GM18861 (cell line): ENCODE results near the gene UBE3B.

Experiments
- ATAC-seq: cut with Tn5 transposase; IDR thresholded peaks from one replicate; pipeline ENCODE4 v1.9.1; 2021; ENCODE audit not compliant: unreplicated experiment

Gene UBE3B

GRCh38 chr12:109527489-109528123, 50.2 kb downstream of the UBE3B start:
- ATAC-seq: no peak

- ATAC-seq: no peak
These were observed 52.5 kb downstream of the UBE3B start for GRCh38 chr12:109529691-109530640.

- no peak for ATAC-seq
These were observed 54.0 kb downstream of the UBE3B start for GRCh38 chr12:109531411-109531810.

DNA sequence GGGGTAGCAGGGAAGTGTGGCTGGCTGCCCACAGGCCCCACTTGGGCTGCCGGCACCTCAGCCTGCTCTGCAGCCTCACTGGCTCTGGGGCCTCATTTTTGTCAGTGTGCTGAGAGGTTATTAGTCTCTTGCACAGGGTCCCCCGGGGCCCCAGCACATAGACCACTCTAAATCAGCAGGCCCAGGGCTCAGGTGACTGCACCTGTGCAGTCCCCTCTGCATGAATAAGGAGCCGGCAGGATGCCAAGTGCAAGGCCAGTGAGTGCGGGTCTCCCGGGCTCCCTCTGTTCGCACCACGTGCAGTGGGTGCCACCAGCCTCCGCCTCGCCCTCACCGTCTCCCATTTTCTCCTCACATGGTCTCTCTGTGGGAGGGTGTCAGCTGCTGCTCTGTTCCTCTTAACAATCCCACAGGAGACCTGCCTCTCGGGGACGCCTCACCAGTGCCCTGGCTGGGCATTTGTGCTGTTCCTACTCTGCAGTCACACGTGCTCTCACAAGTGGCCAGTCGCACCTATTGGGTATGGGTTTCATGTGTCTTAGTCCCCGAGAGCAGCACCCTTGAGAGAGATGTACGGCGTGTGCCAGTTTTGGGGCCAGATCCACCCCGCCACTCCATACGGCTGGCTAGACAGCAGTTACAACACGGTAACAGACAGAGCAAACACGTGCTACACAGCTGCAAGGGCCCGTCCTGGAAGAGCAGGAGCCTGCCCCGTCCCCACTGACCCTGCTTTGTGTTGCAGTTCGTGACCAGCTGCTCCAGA, 55.5 kb downstream of the UBE3B start:
- no peak for ATAC-seq

DNA sequence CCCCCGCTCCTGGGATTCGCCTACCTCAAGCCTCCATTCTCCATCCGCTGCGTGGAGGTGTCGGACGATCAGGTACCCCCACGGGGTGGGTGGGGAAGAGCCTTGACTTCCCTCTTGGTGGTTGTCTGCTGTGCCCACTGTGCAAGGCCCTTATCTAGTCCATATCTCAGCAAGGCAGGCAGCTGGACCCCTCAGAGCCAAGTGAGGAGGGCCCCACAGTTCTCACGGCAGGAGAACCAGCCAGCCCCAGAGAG, 56.0 kb downstream of the UBE3B start:
- no peak for ATAC-seq

DNA sequence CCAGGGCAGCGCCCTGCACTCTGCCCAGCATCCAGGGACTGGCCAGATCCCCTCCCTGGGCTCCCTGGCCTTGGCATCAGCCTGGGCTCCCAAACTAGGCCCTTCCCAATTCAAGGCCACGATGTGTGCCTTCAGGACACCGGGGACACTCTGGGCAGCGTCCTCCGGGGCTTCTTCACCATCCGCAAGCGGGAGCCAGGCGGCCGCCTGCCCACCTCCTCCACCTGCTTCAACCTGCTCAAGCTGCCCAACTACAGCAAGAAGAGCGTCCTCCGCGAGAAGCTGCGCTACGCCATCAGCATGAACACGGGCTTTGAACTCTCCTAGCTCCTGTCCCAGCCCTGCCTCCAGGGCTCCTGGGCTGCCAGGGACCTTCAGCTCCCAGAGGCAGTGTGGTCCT, 57.0 kb downstream of the UBE3B start:
- ATAC-seq: no peak

- no peak for ATAC-seq
These were observed 57.9 kb downstream of the UBE3B start for GRCh38 chr12:109535231-109535862.

DNA sequence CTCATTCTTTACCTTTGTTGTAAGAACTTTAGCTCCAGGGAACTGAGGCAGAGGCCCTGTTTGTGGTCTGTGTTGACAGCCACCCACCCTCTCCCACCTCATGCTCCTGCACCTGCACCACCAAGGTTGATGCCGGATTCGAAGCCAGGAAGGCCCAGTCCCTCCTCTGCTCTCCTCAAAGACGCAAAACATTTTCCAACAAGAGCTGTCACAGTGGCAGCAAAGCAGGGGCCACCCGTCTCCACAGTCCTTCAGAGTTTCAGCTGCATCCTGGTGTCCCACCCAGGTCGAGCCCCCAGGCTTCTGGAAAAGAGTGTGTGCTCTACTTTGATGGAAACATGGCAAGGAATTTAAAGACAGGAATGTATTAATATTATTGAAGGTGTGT, 58.4 kb downstream of the UBE3B start:
- no peak for ATAC-seq

GRCh38 chr12:109537136-109537535, 59.7 kb downstream of the UBE3B start:
- ATAC-seq: no peak

DNA sequence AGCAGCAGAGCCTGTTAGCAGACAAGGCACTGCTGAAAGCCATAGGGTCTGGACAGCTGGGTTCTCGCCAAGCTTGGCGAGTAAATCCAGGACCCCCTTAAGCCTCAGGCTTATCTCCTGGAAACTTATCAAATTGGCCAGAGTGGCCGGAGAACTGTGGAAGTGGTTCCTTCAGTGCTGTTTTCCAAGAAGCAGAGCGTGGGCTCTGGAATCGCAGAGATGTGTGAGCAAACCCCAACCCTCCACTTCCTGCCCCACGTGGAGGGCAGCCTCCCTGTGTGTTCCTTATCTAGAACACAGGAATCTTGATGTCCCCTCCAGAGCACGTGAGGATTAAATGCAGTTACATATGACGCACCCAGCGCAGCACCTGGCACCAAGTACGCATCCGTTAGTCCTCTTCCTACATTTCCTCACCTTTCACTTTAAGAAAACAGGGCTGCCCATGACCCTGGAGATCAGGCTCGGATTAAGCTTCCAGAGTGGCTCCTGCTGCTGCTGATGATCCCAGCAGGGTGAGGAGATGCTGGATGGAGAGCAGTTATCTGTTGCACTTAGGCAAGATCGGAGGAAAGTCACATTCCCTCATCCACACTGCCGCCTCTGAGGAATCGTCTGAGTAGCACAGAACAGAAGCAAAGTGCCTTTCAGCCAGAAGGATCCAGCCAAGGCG, 60.9 kb downstream of the UBE3B start:
- ATAC-seq: no peak

GRCh38 chr12:109539508-109539907, 62.1 kb downstream of the UBE3B start:
- no peak for ATAC-seq

- no peak for ATAC-seq
These were observed 63.3 kb downstream of the UBE3B start for GRCh38 chr12:109540526-109541412.

GRCh38 chr12:109541413-109541726, 63.9 kb downstream of the UBE3B start:
- ATAC-seq: no peak

- no peak for ATAC-seq
These were observed 64.6 kb downstream of the UBE3B start for GRCh38 chr12:109542014-109542413.

GRCh38 chr12:109542876-109543275, 65.4 kb downstream of the UBE3B start:
- no peak for ATAC-seq

DNA sequence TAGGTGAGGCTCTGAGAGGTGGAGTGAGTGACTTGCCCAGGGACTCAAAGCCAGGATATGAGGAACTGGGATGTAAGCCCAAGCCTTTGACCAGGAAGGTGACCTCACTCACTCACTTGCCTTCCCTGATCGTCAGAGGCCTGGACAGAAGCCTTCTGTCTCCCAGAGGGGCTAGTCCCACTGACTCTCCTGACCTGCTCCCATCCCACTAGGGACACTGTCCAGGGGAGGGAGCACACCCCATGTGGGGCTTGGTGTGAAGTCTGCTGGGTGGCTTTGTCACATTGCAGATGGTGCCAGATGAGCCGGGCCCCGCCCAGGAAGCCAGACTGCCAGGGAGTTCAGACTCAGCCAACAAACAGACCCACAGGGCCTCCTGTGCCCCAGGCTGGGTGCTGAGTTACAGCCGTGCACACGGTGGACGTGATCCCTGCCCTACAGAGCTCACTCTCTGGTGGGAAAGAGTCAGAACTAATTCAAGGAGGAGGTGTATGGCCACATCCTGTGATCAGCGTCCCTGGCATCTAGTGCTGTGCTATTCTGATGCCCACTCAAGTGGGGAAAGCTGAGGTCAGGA, 67.6 kb downstream of the UBE3B start:
- ATAC-seq: no peak

DNA sequence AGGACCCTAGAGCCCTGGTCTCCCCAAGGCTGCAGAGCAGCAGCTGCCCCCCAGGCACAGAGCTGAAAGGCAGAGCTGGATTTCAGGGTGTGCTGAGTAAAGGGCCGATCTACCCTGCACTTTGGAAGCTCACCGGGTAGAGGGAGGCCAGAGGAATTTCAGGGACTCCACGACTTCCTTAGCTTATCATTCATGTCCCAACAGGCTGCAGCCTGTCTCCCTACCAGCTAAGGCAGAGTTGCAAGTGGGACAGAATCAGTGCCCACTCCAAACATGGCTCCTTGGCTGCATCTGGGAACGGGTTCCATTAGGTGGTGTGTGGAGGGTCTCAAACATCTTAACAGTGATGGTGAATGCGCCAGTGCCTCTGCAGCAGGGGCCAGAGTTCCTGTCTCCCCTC, 68.4 kb downstream of the UBE3B start:
- no peak for ATAC-seq

DNA sequence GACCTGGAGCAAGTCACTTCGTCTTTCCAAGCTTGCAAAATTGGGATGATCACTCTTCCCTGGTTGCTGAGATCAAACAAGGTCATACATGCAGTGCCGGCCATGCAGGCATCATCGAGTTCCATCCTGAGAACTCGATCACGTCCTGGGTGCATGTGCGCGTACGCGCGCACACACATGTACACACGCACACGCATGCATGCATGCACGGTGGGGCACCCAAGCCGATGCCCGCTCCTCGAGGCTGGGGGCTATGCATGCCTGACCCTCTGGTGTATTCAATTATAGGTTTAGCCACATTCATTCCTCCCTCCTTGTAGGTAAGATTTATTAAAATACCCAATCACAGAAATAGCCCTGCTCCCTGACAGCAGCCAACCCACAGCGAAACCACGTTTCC, 69.9 kb downstream of the UBE3B start:
- ATAC-seq: no peak

DNA sequence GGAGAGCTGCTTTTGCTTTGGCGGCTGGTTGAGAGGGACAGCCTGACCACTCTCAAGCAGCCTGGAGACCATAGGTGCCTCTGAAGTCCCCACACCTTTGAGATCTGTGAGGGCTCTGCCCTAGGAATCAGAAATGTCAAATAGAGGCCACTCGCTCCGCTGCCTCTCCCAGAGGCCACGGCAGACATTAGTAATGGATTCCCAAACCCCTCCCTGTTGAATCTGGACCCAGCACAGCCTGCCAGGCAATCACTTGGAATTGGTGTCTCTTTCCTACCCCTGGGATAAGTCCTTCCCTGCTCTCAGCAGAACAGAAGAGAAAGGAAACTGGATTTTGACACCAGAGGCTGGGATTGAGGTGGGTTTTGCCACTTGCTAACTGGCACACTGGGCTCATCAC, 70.8 kb downstream of the UBE3B start:
- ATAC-seq: no peak
